ENCODE data around the gene MINDY4B. TPM values are rescaled to one million over a fixed set of nuclear protein-coding genes. Genes with fewer than 3 reads are reported as not detected.

The MINDY4B gene
- total RNA-seq (2014; rRNA removed; shearing (Covaris generic)) = not detected in 2 replicates

GRCh38 chr3:150905339-150905738, at the start of gene MINDY4B:
TSS of gene MINDY4B (minus strand) at chr3:150905439. CDS start at chr3:150905439, 0 bp downstream.
- DNase-seq (ENCODE audit: low read depth) = no peak

GRCh38 chr3:150951923-150952322, 46.7 kb upstream of the MINDY4B start:
- no peak for DNase-seq (ENCODE audit: low read depth)

GRCh38 chr3:150945226-150946032, 40.2 kb upstream of the MINDY4B start:
- peak; percentile 73 for DNase-seq (ENCODE audit: low read depth)

GRCh38 chr3:150942221-150942620, 37.0 kb upstream of the MINDY4B start:
- DNase-seq (ENCODE audit: low read depth) = no peak

- no peak for DNase-seq (ENCODE audit: low read depth)
Observed at GRCh38 chr3:150936693-150937092, 31.5 kb upstream of the MINDY4B start.

GRCh38 chr3:150933473-150933995, 28.3 kb upstream of the MINDY4B start:
- DNase-seq (ENCODE audit: low read depth) = no peak

- DNase-seq (ENCODE audit: low read depth) = no peak
Observed at GRCh38 chr3:150931745-150932144, 26.5 kb upstream of the MINDY4B start.

GRCh38 chr3:150930839-150931238, 25.6 kb upstream of the MINDY4B start:
- no peak for DNase-seq (ENCODE audit: low read depth)

- no peak for DNase-seq (ENCODE audit: low read depth)
Observed at GRCh38 chr3:150928234-150928633, 23.0 kb upstream of the MINDY4B start.

GRCh38 chr3:150926328-150926727, 21.1 kb upstream of the MINDY4B start:
- DNase-seq (ENCODE audit: low read depth) = no peak

GRCh38 chr3:150925751-150926201, 20.5 kb upstream of the MINDY4B start:
- DNase-seq (ENCODE audit: low read depth) = peak; percentile 49

GRCh38 chr3:150922611-150923010, 17.4 kb upstream of the MINDY4B start:
- DNase-seq (ENCODE audit: low read depth) = peak; percentile 38

- DNase-seq (ENCODE audit: low read depth) = no peak
Observed at GRCh38 chr3:150921209-150921608, 16.0 kb upstream of the MINDY4B start.

GRCh38 chr3:150920236-150920635, 15.0 kb upstream of the MINDY4B start:
- peak; percentile 38 for DNase-seq (ENCODE audit: low read depth)

GRCh38 chr3:150917951-150918350, 12.7 kb upstream of the MINDY4B start:
- no peak for DNase-seq (ENCODE audit: low read depth)

GRCh38 chr3:150913133-150913922, 8.1 kb upstream of the MINDY4B start:
- DNase-seq (ENCODE audit: low read depth) = no peak

- no peak for DNase-seq (ENCODE audit: low read depth)
Observed at GRCh38 chr3:150912501-150912900, 7.3 kb upstream of the MINDY4B start.

- no peak for DNase-seq (ENCODE audit: low read depth)
Observed at GRCh38 chr3:150911771-150912170, 6.5 kb upstream of the MINDY4B start.

GRCh38 chr3:150906461-150906860, 1.2 kb upstream of the MINDY4B start:
- no peak for DNase-seq (ENCODE audit: low read depth)

GRCh38 chr3:150905746-150906145, 507 bp upstream of the MINDY4B start:
- no peak for DNase-seq (ENCODE audit: low read depth)

GRCh38 chr3:150902988-150903387, 2.3 kb downstream of the MINDY4B start:
- DNase-seq (ENCODE audit: low read depth) = no peak

GRCh38 chr3:150901793-150902192, 3.4 kb downstream of the MINDY4B start:
- no peak for DNase-seq (ENCODE audit: low read depth)

GRCh38 chr3:150899141-150899540, 6.1 kb downstream of the MINDY4B start:
- DNase-seq (ENCODE audit: low read depth) = no peak

Data from M059J (cell line).